ENCODE measurements around the gene SRPRB.

The SRPRB gene

GRCh38 chr3:133827136-133827535, 21.5 kb downstream of the SRPRB start:
- no peaks in the 10 kb centered on the region; the same call in 1 of the 2 replicates for H3K36me3 ChIP-seq
- no peaks in the 10 kb centered on the region for H3K9me3 ChIP-seq (ENCODE audit: severe bottlenecking)
- no peak for TF ChIP-seq CTCF (IDR thresholded peaks at IDR 0.05; ENCODE audit: low read depth, low read length)
- no peak overlapping the region for H3K4me3 ChIP-seq (ENCODE audit: low read depth, low read length)
- DNase-seq: no peak
- H3K27ac ChIP-seq: no peak overlapping the region
- no peaks in the 10 kb centered on the region for H3K27me3 ChIP-seq (ENCODE audit: insufficient read depth, low read depth, severe bottlenecking)

- H3K4me3 ChIP-seq (ENCODE audit: low read depth, low read length): no peak overlapping the region
- no peaks in the 10 kb centered on the region; the same call in 1 of the 2 replicates for H3K36me3 ChIP-seq
- TF ChIP-seq CTCF (IDR thresholded peaks at IDR 0.05; ENCODE audit: low read depth, low read length): no peak
- H3K27me3 ChIP-seq (ENCODE audit: insufficient read depth, low read depth, severe bottlenecking): no peaks in the 10 kb centered on the region
- no peak for DNase-seq
- H3K27ac ChIP-seq: no peak overlapping the region
- H3K9me3 ChIP-seq (ENCODE audit: severe bottlenecking): no peaks in the 10 kb centered on the region
These were observed 22.1 kb downstream of the SRPRB start for GRCh38 chr3:133827684-133828083.

GRCh38 chr3:133828576-133829309, 23.1 kb downstream of the SRPRB start:
- no peak overlapping the region for H3K27ac ChIP-seq
- H3K27me3 ChIP-seq (ENCODE audit: insufficient read depth, low read depth, severe bottlenecking): no peaks in the 10 kb centered on the region
- H3K9me3 ChIP-seq (ENCODE audit: severe bottlenecking): no peaks in the 10 kb centered on the region
- no peak overlapping the region for H3K4me3 ChIP-seq (ENCODE audit: low read depth, low read length)
- TF ChIP-seq CTCF (IDR thresholded peaks at IDR 0.05; ENCODE audit: low read depth, low read length): no peak
- H3K36me3 ChIP-seq: no peaks in the 10 kb centered on the region; the same call in 1 of the 2 replicates
- DNase-seq: no peak

- Histone ChIP-seq H3K27me3 (ENCODE audit: insufficient read depth, low read depth, severe bottlenecking) (no peaks in the 10 kb centered on the region), H3K36me3 (no peaks in the 10 kb centered on the region; the same call in 1 of the 2 replicates), H3K9me3 (ENCODE audit: severe bottlenecking) (no peaks in the 10 kb centered on the region), H3K4me3 (ENCODE audit: low read depth, low read length) (no peak overlapping the region), H3K27ac (no peak overlapping the region)
- DNase-seq: no peak
- no peak for TF ChIP-seq CTCF (IDR thresholded peaks at IDR 0.05; ENCODE audit: low read depth, low read length)
These were observed 23.7 kb downstream of the SRPRB start for GRCh38 chr3:133829310-133829707.

- Histone ChIP-seq H3K36me3 (no peaks in the 10 kb centered on the region), H3K9me3 (ENCODE audit: severe bottlenecking) (no peaks in the 10 kb centered on the region), H3K4me3 (ENCODE audit: low read depth, low read length) (no peak overlapping the region), H3K27ac (no peak overlapping the region), H3K27me3 (ENCODE audit: insufficient read depth, low read depth, severe bottlenecking) (no peaks in the 10 kb centered on the region)
- no peak for DNase-seq
- TF ChIP-seq CTCF (IDR thresholded peaks at IDR 0.05; ENCODE audit: low read depth, low read length): no peak
These were observed 24.5 kb downstream of the SRPRB start for GRCh38 chr3:133830071-133830470.

Data from WERI-Rb-1 (cell line).